OCI-LY7 (cell line): ENCODE data around the gene CYB561. TPM values are rescaled to one million over a fixed set of nuclear protein-coding genes. Genes with fewer than 3 reads are reported as not detected.

ENCODE experiments used
- BruUV-seq: library from RNA; stranded (reverse); fragments of 400-500 nt; replicated peaks from 2 replicates; lab custom pipeline; 2021; lab: Mats Ljungman, UMichigan
- CTCF ChIA-PET: fragments of 300-600 bp; sonication (Branson Sonifier 250); formaldehyde crosslinking; loops from one replicate; lab custom pipeline; 2022; ENCODE audit warnings: antibody characterized with exemption; ENCODE audit not compliant: unreplicated experiment; lab: Charles Lee
- POLR2A ChIA-PET: fragments of 300-600 bp; sonication (Branson Sonifier 250); formaldehyde crosslinking; loops from one replicate; lab custom pipeline; 2022; ENCODE audit warnings: antibody characterized with exemption; lab: Charles Lee
- DNase-seq: peaks from one replicate; pipeline ENCODE4 v3.0.0-alpha.2; 2015; ENCODE audit warnings: low spot score
- H2AFZ ChIP-seq: fragments of 200-600 bp; sonication (generic), shearing (Covaris generic); 2 replicates; pipeline ENCODE4 v1.6.1; 2014; ENCODE audit warnings: mild to moderate bottlenecking, antibody characterized with exemption, low read length, moderate library complexity
- H3K27ac ChIP-seq: fragments of 200-600 bp; sonication (generic); 2 replicates; pipeline ENCODE4 v1.5.1; 2014; ENCODE audit warnings: mixed run types, low read depth, mild to moderate bottlenecking, moderate library complexity, low read length, inconsistent platforms; ENCODE audit not compliant: poor library complexity, severe bottlenecking
- H3K36me3 ChIP-seq: fragments of 200-600 bp; sonication (generic); 2 replicates; pipeline ENCODE4 v1.6.1; 2014; ENCODE audit warnings: mild to moderate bottlenecking, antibody characterized with exemption, low read length, moderate library complexity, mixed read lengths; ENCODE audit not compliant: insufficient read depth
- H3K4me1 ChIP-seq: fragments of 200-600 bp; sonication (generic); 2 replicates; pipeline ENCODE4 v1.5.1; 2014; ENCODE audit warnings: mild to moderate bottlenecking, low read length; ENCODE audit not compliant: insufficient read depth, poor library complexity, severe bottlenecking
- H3K4me2 ChIP-seq: fragments of 200-600 bp; sonication (generic); 2 replicates; pipeline ENCODE4 v1.6.1; 2014; ENCODE audit warnings: mild to moderate bottlenecking, low read length
- H3K4me3 ChIP-seq: fragments of 200-600 bp; sonication (generic); 2 replicates; pipeline ENCODE4 v1.5.1; 2014; ENCODE audit warnings: mild to moderate bottlenecking, low read depth, low read length; ENCODE audit not compliant: poor library complexity, severe bottlenecking
- H3K79me2 ChIP-seq: fragments of 200-600 bp; sonication (generic); 2 replicates; pipeline ENCODE4 v1.6.1; 2016; ENCODE audit warnings: low read depth, mild to moderate bottlenecking, low read length, moderate library complexity, mixed read lengths; ENCODE audit not compliant: insufficient read depth
- H3K9me2 ChIP-seq: fragments of 200-600 bp; sonication (generic); 2 replicates; pipeline ENCODE4 v1.6.1; 2016; ENCODE audit warnings: mild to moderate bottlenecking, low read length, mixed read lengths; ENCODE audit not compliant: insufficient read depth
- H3K9me3 ChIP-seq: fragments of 200-600 bp; sonication (generic); 2 replicates; pipeline ENCODE4 v1.6.1; 2014; ENCODE audit warnings: mild to moderate bottlenecking, mixed run types, low read length, mixed read lengths
- H4K20me1 ChIP-seq: fragments of 200-600 bp; sonication (generic); 2 replicates; pipeline ENCODE4 v1.6.1; 2014; ENCODE audit warnings: mild to moderate bottlenecking, antibody characterized with exemption, low read length, moderate library complexity, mixed read lengths; ENCODE audit not compliant: insufficient read depth
- EZH2phosphoT487 ChIP-seq: fragments of 200-600 bp; sonication (generic); IDR thresholded peaks from 2 replicates; pipeline ENCODE4 v1.6.1; 2018; ENCODE audit warnings: low read depth, borderline replicate concordance, mild to moderate bottlenecking, mixed run types, antibody characterized with exemption, low read length, moderate library complexity, mixed read lengths
- intact Hi-C: fragments of 100-400 bp; cut with micrococcal nuclease; formaldehyde crosslinking; loops from one replicate; pipeline ENCODE4 v1.10.0; 2022; ENCODE audit not compliant: unreplicated experiment
- total RNA-seq, 2 experiments: library from RNA; depleted of rRNA in 1 of 2; stranded (reverse); fragments of >200 nt in 1 of 2; shearing (Covaris generic) in 1 of 2; gene quantifications; 2 replicates each; pipeline ENCODE4 v1.2.3, GENCODE V29; 2014 to 2022
- TF ChIP-seq, protein P1 (sequence below): fragments of 200-600 bp; sonication (generic); conservative IDR thresholded peaks from 2 replicates; pipeline ENCODE4 v1.5.1; 2014; ENCODE audit warnings: mild to moderate bottlenecking, antibody characterized with exemption, low read length, moderate library complexity, mixed read lengths

Gene CYB561
- total RNA-seq, 2 experiments from 2014 or later: not detected

- Histone ChIP-seq H3K4me1 (peaks cover 8% of the 10 kb centered on the region), H3K9me3 (no peaks in the 10 kb centered on the region), H4K20me1 (no peaks in the 10 kb centered on the region), H2AFZ (no peak overlapping the region), H3K79me2 (no peaks in the 10 kb centered on the region), H3K9me2 (no peaks in the 10 kb centered on the region), H3K4me3 (peak overlapping the region; percentile 65), H3K36me3 (no peaks in the 10 kb centered on the region), H3K27ac (no peak overlapping the region), H3K4me2 (peak overlapping the region; percentile 60)
- POLR2A ChIA-PET: interaction anchor here (0.6 to 1.2 kb wide), 3 partner anchors 9 to 312 kb away, joined by 3 to 4 read pairs (median 3); no protein-coding TSS in a partner anchor
- CTCF ChIA-PET: interaction anchor here (1.0 to 2.3 kb wide), 2 partner anchors 50 to 52 kb away, joined by 3 to 15 read pairs; no protein-coding TSS in a partner anchor
- TF ChIP-seq, protein P1, sequence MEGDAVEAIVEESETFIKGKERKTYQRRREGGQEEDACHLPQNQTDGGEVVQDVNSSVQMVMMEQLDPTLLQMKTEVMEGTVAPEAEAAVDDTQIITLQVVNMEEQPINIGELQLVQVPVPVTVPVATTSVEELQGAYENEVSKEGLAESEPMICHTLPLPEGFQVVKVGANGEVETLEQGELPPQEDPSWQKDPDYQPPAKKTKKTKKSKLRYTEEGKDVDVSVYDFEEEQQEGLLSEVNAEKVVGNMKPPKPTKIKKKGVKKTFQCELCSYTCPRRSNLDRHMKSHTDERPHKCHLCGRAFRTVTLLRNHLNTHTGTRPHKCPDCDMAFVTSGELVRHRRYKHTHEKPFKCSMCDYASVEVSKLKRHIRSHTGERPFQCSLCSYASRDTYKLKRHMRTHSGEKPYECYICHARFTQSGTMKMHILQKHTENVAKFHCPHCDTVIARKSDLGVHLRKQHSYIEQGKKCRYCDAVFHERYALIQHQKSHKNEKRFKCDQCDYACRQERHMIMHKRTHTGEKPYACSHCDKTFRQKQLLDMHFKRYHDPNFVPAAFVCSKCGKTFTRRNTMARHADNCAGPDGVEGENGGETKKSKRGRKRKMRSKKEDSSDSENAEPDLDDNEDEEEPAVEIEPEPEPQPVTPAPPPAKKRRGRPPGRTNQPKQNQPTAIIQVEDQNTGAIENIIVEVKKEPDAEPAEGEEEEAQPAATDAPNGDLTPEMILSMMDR: no peak
- TF ChIP-seq EZH2phosphoT487: no peak
- DNase-seq: no peak
- no TSS peak for BruUV-seq
- intact Hi-C loops: loop anchor here (2.0 to 5.0 kb wide), 2 partner anchors 35 to 75 kb away; partner anchors contain the start of gene DCAF7
Observed at GRCh38 chr17:63477480-63478440, 31.7 kb upstream of the CYB561 start.

DNA sequence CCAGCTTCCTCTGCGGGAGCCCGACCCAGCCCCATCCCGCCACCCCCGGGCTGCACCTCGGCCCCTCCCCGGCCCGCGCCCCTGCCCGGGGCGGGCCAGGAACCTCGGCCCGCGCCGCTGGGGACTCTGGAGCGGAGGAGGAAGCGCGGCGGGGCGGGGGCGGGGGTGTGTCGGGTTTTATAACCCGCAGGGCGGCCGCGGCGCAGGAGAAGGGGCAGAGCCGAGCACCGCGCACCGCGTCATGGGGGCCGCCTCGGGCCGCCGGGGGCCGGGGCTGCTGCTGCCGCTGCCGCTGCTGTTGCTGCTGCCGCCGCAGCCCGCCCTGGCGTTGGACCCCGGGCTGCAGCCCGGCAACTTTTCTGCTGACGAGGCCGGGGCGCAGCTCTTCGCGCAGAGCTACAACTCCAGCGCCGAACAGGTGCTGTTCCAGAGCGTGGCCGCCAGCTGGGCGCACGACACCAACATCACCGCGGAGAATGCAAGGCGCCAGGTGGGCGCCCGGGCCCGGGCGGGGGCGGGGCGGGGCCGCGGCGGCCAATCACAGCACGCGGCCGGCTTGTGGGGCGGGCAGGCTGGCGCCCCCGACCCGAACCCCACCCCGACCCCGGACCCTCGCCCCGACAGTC, 30.9 kb upstream of the CYB561 start, which contains the start of gene ACE:
ACE (plus strand) TSS at position 208 of the 626 bp plus-strand sequence; CDS start at position 242, 34 bp downstream.
- intact Hi-C loops: loop anchor here (5.0 kb wide), 1 partner anchor 75 kb away; the partner anchor contains the start of gene DCAF7
- H2AFZ ChIP-seq: peak within 1 kb of the TSS; percentile 70
- POLR2A ChIA-PET: interaction anchor here (0.5 to 1.1 kb wide), 3 partner anchors 41 to 313 kb away, joined by 3 read pairs; no protein-coding TSS in a partner anchor

More for the DNA sequence above, 30.9 kb upstream of the CYB561 start, which contains the start of gene ACE:
- TF ChIP-seq, protein P1: no peak
- TF ChIP-seq EZH2phosphoT487: no peak
- H3K36me3 ChIP-seq: no peaks in the 10 kb centered on the region
- H3K27ac ChIP-seq: peak within 1 kb of the TSS; percentile 29
- no peaks in the 10 kb centered on the region for H3K79me2 ChIP-seq
- BruUV-seq: no TSS peak
- H3K9me3 ChIP-seq: no peaks in the 10 kb centered on the region
- CTCF ChIA-PET: interaction anchor here (1.5 kb wide), 1 partner anchor 42 kb away, joined by 3 read pairs; no protein-coding TSS in a partner anchor
- peaks cover 8% of the 10 kb centered on the region for H3K4me1 ChIP-seq
- H4K20me1 ChIP-seq: no peaks in the 10 kb centered on the region
- DNase-seq: peak; percentile 82
- H3K4me2 ChIP-seq: peak within 1 kb of the TSS; percentile 60
- peak within 1 kb of the TSS; percentile 65 for H3K4me3 ChIP-seq
- H3K9me2 ChIP-seq: no peaks in the 10 kb centered on the region
